GM12878 (cell line): ENCODE results near the gene SAYSD1. TPM values are rescaled to one million over a fixed set of nuclear protein-coding genes. Genes with fewer than 3 reads are reported as not detected.

Source experiments
- ATAC-seq: fragments of 200-7000 bp; cut with Tn5 transposase; 3 replicates; pipeline ENCODE4 v1.9.1; 2020; ENCODE audit warnings: mild to moderate bottlenecking, moderate library complexity
- BruUV-seq: library from RNA; stranded (reverse); fragments of 400-500 nt; replicated peaks from 2 replicates; lab custom pipeline; 2021; lab: Mats Ljungman, UMichigan
- CTCF ChIA-PET: fragments of 300-600 bp; sonication (Branson Sonifier 250); formaldehyde crosslinking; extraction: SDS; loops from one replicate; lab custom pipeline; 2021; ENCODE audit warnings: inconsistent platforms; lab: Yijun Ruan, JAX
- POLR2A ChIA-PET: fragments of 350-600 bp; formaldehyde crosslinking; extraction: SDS; loops from one replicate; lab custom pipeline; 2021; ENCODE audit warnings: inconsistent platforms; lab: Charles Lee
- RAD21 ChIA-PET: fragments of 300-600 bp; sonication (Branson Sonifier 250); formaldehyde crosslinking; loops from one replicate; lab custom pipeline; 2023; ENCODE audit warnings: antibody characterized with exemption; ENCODE audit not compliant: unreplicated experiment; lab: Charles Lee
- SMC1A ChIA-PET: fragments of 300-600 bp; sonication (Branson Sonifier 250); formaldehyde crosslinking; loops from one replicate; lab custom pipeline; 2023; ENCODE audit not compliant: unreplicated experiment, uncharacterized antibody; lab: Charles Lee
- DNase-seq: peaks from one replicate; pipeline ENCODE4 v3.0.0-alpha.2; 2011; ENCODE audit warnings: low read depth, low spot score
- FAIRE-seq: peaks from 3 replicates; lab custom pipeline; 2011; peaks lifted over from hg19 to GRCh38; lab: Jason Lieb, UNC
- H2AFZ ChIP-seq: 2 replicates; pipeline ENCODE4 v1.6.0; 2011; ENCODE audit warnings: low read depth, low read length, control low read depth; ENCODE audit not compliant: control insufficient read depth
- H3K27ac ChIP-seq: 2 replicates; pipeline ENCODE4 v1.5.1; 2011; ENCODE audit warnings: control low read depth; ENCODE audit not compliant: control insufficient read depth, insufficient read depth
- H3K27me3 ChIP-seq, 2 experiments: replicated peaks in 1 of 2; 2 replicates each; pipeline versions ENCODE4 v1.6.0 to v1.6.1; 2011; ENCODE audit warnings: low read length in 1 of 2; ENCODE audit not compliant: control insufficient read depth in 2 of 2, insufficient read depth in 2 of 2
- H3K36me3 ChIP-seq, 2 experiments: 2 replicates each; pipeline ENCODE4 v1.5.1; 2011; ENCODE audit warnings: low read length in 1 of 2; ENCODE audit not compliant: control insufficient read depth in 2 of 2, insufficient read depth in 2 of 2
- H3K4me1 ChIP-seq: 2 replicates; pipeline ENCODE4 v1.6.1; 2011; ENCODE audit warnings: mild to moderate bottlenecking, low read length, moderate library complexity, mixed read lengths; ENCODE audit not compliant: control insufficient read depth, insufficient read depth
- H3K4me2 ChIP-seq: 2 replicates; pipeline ENCODE4 v1.6.0; 2011; ENCODE audit warnings: control low read depth; ENCODE audit not compliant: control insufficient read depth, insufficient read depth
- H3K4me3 ChIP-seq: fragments of 200-600 bp; sonication (generic); 2 replicates; pipeline ENCODE4 v1.5.1; 2016
- H3K79me2 ChIP-seq: 2 replicates; pipeline ENCODE4 v1.6.0; 2011; ENCODE audit warnings: low read length; ENCODE audit not compliant: control insufficient read depth, insufficient read depth
- H3K9ac ChIP-seq: 2 replicates; pipeline ENCODE4 v1.8.0; 2011; ENCODE audit warnings: low read length, control low read depth, mixed read lengths; ENCODE audit not compliant: control insufficient read depth, insufficient read depth
- H3K9me3 ChIP-seq: replicated peaks from 3 replicates; pipeline ENCODE4 v1.5.1; 2011; ENCODE audit warnings: mild to moderate bottlenecking, low read length; ENCODE audit not compliant: control insufficient read depth, insufficient read depth
- H4K20me1 ChIP-seq: 2 replicates; pipeline ENCODE4 v1.6.0; 2011; ENCODE audit not compliant: control insufficient read depth, insufficient read depth
- HCFC1 ChIP-seq: fragments of 150-350 bp; IDR thresholded peaks from 2 replicates; pipeline ENCODE4 v1.6.1; 2014; ENCODE audit warnings: low read length
- JUND ChIP-seq: IDR thresholded peaks from 2 replicates; pipeline ENCODE4 v1.6.1; 2012; ENCODE audit warnings: low read depth, mild to moderate bottlenecking, low read length, improper control_type of control experiment, moderate library complexity
- MEF2A ChIP-seq: IDR thresholded peaks from 2 replicates; pipeline ENCODE4 v1.6.1; 2011; ENCODE audit warnings: low read depth, mild to moderate bottlenecking, low read length, moderate library complexity; ENCODE audit not compliant: insufficient read depth
- MTA2 ChIP-seq: fragments of 450-650 bp; IDR thresholded peaks from 2 replicates; pipeline ENCODE4 v1.6.1; 2016; ENCODE audit warnings: low read depth, mild to moderate bottlenecking, moderate library complexity
- NBN ChIP-seq: fragments of 450-650 bp; IDR thresholded peaks from 2 replicates; pipeline ENCODE4 v1.6.1; 2016
- RELA ChIP-seq: fragments of 450-650 bp; IDR thresholded peaks from 2 replicates; pipeline ENCODE4 v1.8.0; 2014; ENCODE audit warnings: borderline replicate concordance; ENCODE audit not compliant: partially characterized antibody
- SRF ChIP-seq, 2 experiments: IDR thresholded peaks; 2 replicates each; pipeline ENCODE4 v1.6.1; 2011; ENCODE audit warnings: low read depth in 2 of 2, low read length in 2 of 2, mild to moderate bottlenecking in 1 of 2, moderate library complexity in 1 of 2
- TCF7 ChIP-seq: IDR thresholded peaks from 2 replicates; pipeline ENCODE4 v1.6.1; 2014; ENCODE audit warnings: antibody characterized with exemption, borderline replicate concordance
- ZNF207 ChIP-seq: fragments of 450-650 bp; IDR thresholded peaks from 2 replicates; pipeline ENCODE4 v1.6.1; 2014; ENCODE audit warnings: antibody characterized with exemption, mild to moderate bottlenecking, borderline replicate concordance
- WGBS: methylation state at CpG from one replicate; pipeline ENCODE4 v1.1.6; 2016; ENCODE audit warnings: low lambda C conversion rate; ENCODE audit not compliant: insufficient replicate concordance, insufficient coverage; ENCODE audit errors: missing lambda C conversion rate; 5-methylcytosine and 5-hydroxymethylcytosine counted together
- in situ Hi-C: fragments of 300-500 bp; cut with MboI; formaldehyde crosslinking; loops from 9 replicates; pipeline ENCODE4 v1.14.3; 2018; ENCODE audit warnings: mixed read lengths
- intact Hi-C: fragments of 100-400 bp; cut with micrococcal nuclease; formaldehyde crosslinking; loops from one replicate; pipeline ENCODE4 v1.14.2; 2022; ENCODE audit not compliant: unreplicated experiment
- polyA plus RNA-seq, 11 experiments: library from polyadenylated mRNA; depleted of rRNA in 4 of 11; unstranded in 6 of 11; stranded (reverse) in 5 of 11; fragments of >200 nt; fragmentation: Nextera tagmentation in 4 of 11; fragmentation: Illumina TruSeq in 1 of 11; extraction: Ambion mirVana in 4 of 11; extraction: Trizol in 1 of 11; gene quantifications; 1 replicate in 1 of 11; 2 replicates in 10 of 11; pipeline versions ENCODE4 v1.2.1 to v1.2.3, GENCODE V29; 2011 to 2016; ENCODE audit warnings: inconsistent platforms in 2 of 11, missing spikeins in 2 of 11, low read depth in 1 of 11
- total RNA-seq, 4 experiments: library from RNA; depleted of rRNA in 3 of 4; stranded (reverse); fragments of >200 nt in 3 of 4; fragmentation: Illumina TruSeq in 1 of 4; extraction: Trizol in 1 of 4; gene quantifications; 2 replicates each; pipeline versions ENCODE4 v1.2.1 to v1.2.3, GENCODE V29; 2013 to 2021
- TF ChIP-seq, protein P1 (sequence below): IDR thresholded peaks from 2 replicates; pipeline ENCODE4 v1.6.1; 2012; ENCODE audit warnings: improper control_type of control experiment, low read depth, low read length; ENCODE audit not compliant: insufficient replicate concordance
- TF ChIP-seq, protein P2 (sequence below): fragments of 450-650 bp; IDR thresholded peaks from 2 replicates; pipeline ENCODE4 v1.6.1; 2017; ENCODE audit warnings: mild to moderate bottlenecking, low read depth, inconsistent platforms; ENCODE audit not compliant: poor library complexity, severe bottlenecking

SAYSD1 gene
- total and polyA plus RNA-seq, 10 of the 15 experiments (the other 5 are each of a cell fraction or from before 2014, with no cell fraction given): 1.5 to 7.3 (median 6.4) TPM

DNA sequence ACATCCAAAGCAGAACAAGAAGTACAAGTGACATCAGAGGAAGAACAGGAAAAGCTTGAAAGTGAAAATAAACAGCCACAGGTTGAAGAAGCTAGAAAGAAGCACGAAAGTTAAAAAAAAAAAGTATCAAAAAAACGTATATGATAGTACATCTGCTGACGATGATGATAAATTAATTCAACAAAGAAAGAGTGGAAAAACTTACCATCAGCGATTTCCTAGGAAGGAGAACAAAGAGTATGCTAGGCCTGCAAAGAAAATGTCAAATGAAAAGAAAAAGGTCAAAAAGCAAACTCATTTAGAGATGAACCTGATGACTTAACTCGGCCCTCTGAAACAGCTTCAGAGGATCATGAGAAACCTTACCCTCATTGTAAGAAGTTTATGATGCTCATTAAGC lies 3.7 kb downstream of the SAYSD1 start:
- H3K4me1 ChIP-seq: peaks cover 3% of the 10 kb centered on the region; the same call in 1 of the 2 replicates
- RAD21 ChIA-PET: no interaction called here
- H3K27me3 ChIP-seq: no peaks in the 10 kb centered on the region
- POLR2A ChIA-PET: no interaction called here
- DNase-seq (no peak), FAIRE-seq (no peak), ATAC-seq (no peak)
- no peak overlapping the region for H3K4me2 ChIP-seq
- SMC1A ChIA-PET: interaction anchor here (0.6 to 1.5 kb wide), 2 partner anchors 192 to 732 kb away, joined by 3 to 5 read pairs; no protein-coding TSS in a partner anchor
- TF ChIP-seq HCFC1 (no peak), TCF7 (no peak), NBN (no peak), SRF (IDR thresholded peaks at IDR 0.05; ENCODE audit: low read depth in 2 of 2, low read length in 2 of 2) (no peak), MEF2A (no peak), RELA (no peak), MTA2 (no peak), JUND (no peak), ZNF207 (no peak)
- TF ChIP-seq, protein P1, sequence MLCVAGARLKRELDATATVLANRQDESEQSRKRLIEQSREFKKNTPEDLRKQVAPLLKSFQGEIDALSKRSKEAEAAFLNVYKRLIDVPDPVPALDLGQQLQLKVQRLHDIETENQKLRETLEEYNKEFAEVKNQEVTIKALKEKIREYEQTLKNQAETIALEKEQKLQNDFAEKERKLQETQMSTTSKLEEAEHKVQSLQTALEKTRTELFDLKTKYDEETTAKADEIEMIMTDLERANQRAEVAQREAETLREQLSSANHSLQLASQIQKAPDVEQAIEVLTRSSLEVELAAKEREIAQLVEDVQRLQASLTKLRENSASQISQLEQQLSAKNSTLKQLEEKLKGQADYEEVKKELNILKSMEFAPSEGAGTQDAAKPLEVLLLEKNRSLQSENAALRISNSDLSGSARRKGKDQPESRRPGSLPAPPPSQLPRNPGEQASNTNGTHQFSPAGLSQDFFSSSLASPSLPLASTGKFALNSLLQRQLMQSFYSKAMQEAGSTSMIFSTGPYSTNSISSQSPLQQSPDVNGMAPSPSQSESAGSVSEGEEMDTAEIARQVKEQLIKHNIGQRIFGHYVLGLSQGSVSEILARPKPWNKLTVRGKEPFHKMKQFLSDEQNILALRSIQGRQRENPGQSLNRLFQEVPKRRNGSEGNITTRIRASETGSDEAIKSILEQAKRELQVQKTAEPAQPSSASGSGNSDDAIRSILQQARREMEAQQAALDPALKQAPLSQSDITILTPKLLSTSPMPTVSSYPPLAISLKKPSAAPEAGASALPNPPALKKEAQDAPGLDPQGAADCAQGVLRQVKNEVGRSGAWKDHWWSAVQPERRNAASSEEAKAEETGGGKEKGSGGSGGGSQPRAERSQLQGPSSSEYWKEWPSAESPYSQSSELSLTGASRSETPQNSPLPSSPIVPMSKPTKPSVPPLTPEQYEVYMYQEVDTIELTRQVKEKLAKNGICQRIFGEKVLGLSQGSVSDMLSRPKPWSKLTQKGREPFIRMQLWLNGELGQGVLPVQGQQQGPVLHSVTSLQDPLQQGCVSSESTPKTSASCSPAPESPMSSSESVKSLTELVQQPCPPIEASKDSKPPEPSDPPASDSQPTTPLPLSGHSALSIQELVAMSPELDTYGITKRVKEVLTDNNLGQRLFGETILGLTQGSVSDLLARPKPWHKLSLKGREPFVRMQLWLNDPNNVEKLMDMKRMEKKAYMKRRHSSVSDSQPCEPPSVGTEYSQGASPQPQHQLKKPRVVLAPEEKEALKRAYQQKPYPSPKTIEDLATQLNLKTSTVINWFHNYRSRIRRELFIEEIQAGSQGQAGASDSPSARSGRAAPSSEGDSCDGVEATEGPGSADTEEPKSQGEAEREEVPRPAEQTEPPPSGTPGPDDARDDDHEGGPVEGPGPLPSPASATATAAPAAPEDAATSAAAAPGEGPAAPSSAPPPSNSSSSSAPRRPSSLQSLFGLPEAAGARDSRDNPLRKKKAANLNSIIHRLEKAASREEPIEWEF: no peak
- TF ChIP-seq, protein P2, sequence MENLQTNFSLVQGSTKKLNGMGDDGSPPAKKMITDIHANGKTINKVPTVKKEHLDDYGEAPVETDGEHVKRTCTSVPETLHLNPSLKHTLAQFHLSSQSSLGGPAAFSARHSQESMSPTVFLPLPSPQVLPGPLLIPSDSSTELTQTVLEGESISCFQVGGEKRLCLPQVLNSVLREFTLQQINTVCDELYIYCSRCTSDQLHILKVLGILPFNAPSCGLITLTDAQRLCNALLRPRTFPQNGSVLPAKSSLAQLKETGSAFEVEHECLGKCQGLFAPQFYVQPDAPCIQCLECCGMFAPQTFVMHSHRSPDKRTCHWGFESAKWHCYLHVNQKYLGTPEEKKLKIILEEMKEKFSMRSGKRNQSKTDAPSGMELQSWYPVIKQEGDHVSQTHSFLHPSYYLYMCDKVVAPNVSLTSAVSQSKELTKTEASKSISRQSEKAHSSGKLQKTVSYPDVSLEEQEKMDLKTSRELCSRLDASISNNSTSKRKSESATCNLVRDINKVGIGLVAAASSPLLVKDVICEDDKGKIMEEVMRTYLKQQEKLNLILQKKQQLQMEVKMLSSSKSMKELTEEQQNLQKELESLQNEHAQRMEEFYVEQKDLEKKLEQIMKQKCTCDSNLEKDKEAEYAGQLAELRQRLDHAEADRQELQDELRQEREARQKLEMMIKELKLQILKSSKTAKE: no peak
- H4K20me1 ChIP-seq: no peaks in the 10 kb centered on the region
- CTCF ChIA-PET: interaction anchor here (1.5 to 1.7 kb wide), 2 partner anchors 9 to 93 kb away, joined by 3 to 4 read pairs; no protein-coding TSS in a partner anchor
- intact Hi-C loops (no loop called here), in situ Hi-C loops (no loop called here)
- no peak overlapping the region for H3K27ac ChIP-seq
- 59% methylated on average over 5 of the region's 5 CpGs for WGBS
- no peaks in the 10 kb centered on the region for H3K9me3 ChIP-seq
- no TSS peak for BruUV-seq
- no peak overlapping the region for H3K9ac ChIP-seq
- no peak overlapping the region for H2AFZ ChIP-seq
- H3K36me3 ChIP-seq: no peaks in the 10 kb centered on the region
- H3K79me2 ChIP-seq: no peaks in the 10 kb centered on the region
- H3K4me3 ChIP-seq: no peak overlapping the region
